Osteoblast (primary cell): ENCODE measurements around the gene ACBD4. TPM values are rescaled to one million over a fixed set of nuclear protein-coding genes. Genes with fewer than 3 reads are reported as not detected.

Experiments
- DNase-seq: peaks from one replicate; pipeline ENCODE4 v3.0.0; 2011; ENCODE audit warnings: low spot score, mixed read lengths; ENCODE audit not compliant: insufficient read length; ENCODE audit errors: missing footprints
- H2AFZ ChIP-seq: 2 replicates; pipeline ENCODE4 v1.6.0; 2011; ENCODE audit warnings: mild to moderate bottlenecking, low read length
- H3K27ac ChIP-seq: 2 replicates; pipeline ENCODE4 v1.5.1; 2011; ENCODE audit warnings: mild to moderate bottlenecking, low read depth, low read length, moderate library complexity
- H3K27me3 ChIP-seq: 2 replicates; pipeline ENCODE4 v1.6.0; 2012; ENCODE audit warnings: mild to moderate bottlenecking, control low read depth, inconsistent platforms, low read length, moderate library complexity; ENCODE audit not compliant: insufficient read depth
- H3K36me3 ChIP-seq: 2 replicates; pipeline ENCODE4 v1.5.1; 2011; ENCODE audit warnings: mild to moderate bottlenecking, low read length, control low read depth, moderate library complexity; ENCODE audit not compliant: insufficient read depth
- H3K4me1 ChIP-seq: 2 replicates; pipeline ENCODE4 v1.5.1; 2011; ENCODE audit warnings: mild to moderate bottlenecking, low read length, control low read depth, moderate library complexity; ENCODE audit not compliant: insufficient read depth
- H3K4me2 ChIP-seq: 2 replicates; pipeline ENCODE4 v1.6.0; 2011; ENCODE audit warnings: mild to moderate bottlenecking, low read length; ENCODE audit not compliant: insufficient read depth
- H3K4me3 ChIP-seq: fragments of 200-600 bp; sonication (generic); 3 replicates; pipeline ENCODE4 v1.5.1; 2012; ENCODE audit warnings: mild to moderate bottlenecking, low read length, inconsistent platforms; ENCODE audit not compliant: insufficient read depth
- H3K79me2 ChIP-seq: 2 replicates; pipeline ENCODE4 v1.6.0; 2012; ENCODE audit warnings: mild to moderate bottlenecking, low read length, control low read depth, inconsistent platforms; ENCODE audit not compliant: insufficient read depth
- H3K9me3 ChIP-seq: 2 replicates; pipeline ENCODE4 v1.5.1; 2011; ENCODE audit warnings: low read depth, low read length, control low read depth
- H4K20me1 ChIP-seq: 2 replicates; pipeline ENCODE4 v1.6.0; 2012; ENCODE audit warnings: mild to moderate bottlenecking, low read length, control low read depth; ENCODE audit not compliant: insufficient read depth
- total RNA-seq: library from RNA; depleted of rRNA; stranded (reverse); fragments of >200 nt; gene quantifications from 2 replicates; pipeline ENCODE4 v1.2.3, GENCODE V29; 2012
- TF ChIP-seq, protein P1 (sequence below): IDR thresholded peaks from 2 replicates; pipeline ENCODE4 v1.5.1; 2011; ENCODE audit warnings: mild to moderate bottlenecking, low read depth, low read length, moderate library complexity; ENCODE audit errors: extremely low read depth

Gene ACBD4
- total RNA-seq, 1 donor = 4.7 TPM

GRCh38 chr17:45087978-45088377 is 47.5 kb upstream of the ACBD4 start:
- no peaks in the 10 kb centered on the region for H3K9me3 ChIP-seq
- no peaks in the 10 kb centered on the region for H3K27me3 ChIP-seq
- TF ChIP-seq, protein P1, sequence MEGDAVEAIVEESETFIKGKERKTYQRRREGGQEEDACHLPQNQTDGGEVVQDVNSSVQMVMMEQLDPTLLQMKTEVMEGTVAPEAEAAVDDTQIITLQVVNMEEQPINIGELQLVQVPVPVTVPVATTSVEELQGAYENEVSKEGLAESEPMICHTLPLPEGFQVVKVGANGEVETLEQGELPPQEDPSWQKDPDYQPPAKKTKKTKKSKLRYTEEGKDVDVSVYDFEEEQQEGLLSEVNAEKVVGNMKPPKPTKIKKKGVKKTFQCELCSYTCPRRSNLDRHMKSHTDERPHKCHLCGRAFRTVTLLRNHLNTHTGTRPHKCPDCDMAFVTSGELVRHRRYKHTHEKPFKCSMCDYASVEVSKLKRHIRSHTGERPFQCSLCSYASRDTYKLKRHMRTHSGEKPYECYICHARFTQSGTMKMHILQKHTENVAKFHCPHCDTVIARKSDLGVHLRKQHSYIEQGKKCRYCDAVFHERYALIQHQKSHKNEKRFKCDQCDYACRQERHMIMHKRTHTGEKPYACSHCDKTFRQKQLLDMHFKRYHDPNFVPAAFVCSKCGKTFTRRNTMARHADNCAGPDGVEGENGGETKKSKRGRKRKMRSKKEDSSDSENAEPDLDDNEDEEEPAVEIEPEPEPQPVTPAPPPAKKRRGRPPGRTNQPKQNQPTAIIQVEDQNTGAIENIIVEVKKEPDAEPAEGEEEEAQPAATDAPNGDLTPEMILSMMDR = no peak
- H3K4me1 ChIP-seq = peaks cover 38% of the 10 kb centered on the region
- H3K4me2 ChIP-seq = peak overlapping the region; percentile 30
- no peak overlapping the region for H3K4me3 ChIP-seq
- H3K79me2 ChIP-seq = peaks cover 24% of the 10 kb centered on the region
- H2AFZ ChIP-seq = no peak overlapping the region
- peak; percentile 51 for DNase-seq
- no peaks in the 10 kb centered on the region for H4K20me1 ChIP-seq
- H3K36me3 ChIP-seq = peaks cover 77% of the 10 kb centered on the region
- H3K27ac ChIP-seq = peak overlapping the region; percentile 18

DNA sequence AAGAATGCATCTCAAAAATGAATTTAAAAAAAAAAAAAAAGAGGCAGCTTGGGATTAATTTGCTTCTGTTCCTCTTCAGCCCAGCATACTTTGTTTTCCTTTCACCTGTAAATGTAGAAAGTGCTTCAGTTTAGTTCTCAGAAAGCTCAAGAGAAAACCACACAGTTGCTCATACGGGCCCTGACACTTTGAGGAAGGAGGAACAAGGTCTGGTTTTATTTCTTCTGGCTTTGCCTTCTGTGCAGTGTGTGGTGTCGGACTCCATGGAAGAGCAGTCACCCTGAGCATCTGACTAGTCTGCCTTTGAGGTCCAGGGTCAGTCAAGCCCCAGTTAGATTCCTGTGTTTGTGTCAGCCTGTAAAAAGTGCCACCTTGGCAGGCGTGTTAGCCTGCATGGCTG is 46.7 kb upstream of the ACBD4 start:
- DNase-seq = no peak
- Histone ChIP-seq H3K4me1 (peaks cover 46% of the 10 kb centered on the region), H3K79me2 (peaks cover 21% of the 10 kb centered on the region)

GRCh38 chr17:45090711-45091110 is 44.8 kb upstream of the ACBD4 start:
- H3K27ac ChIP-seq = no peak overlapping the region
- H3K36me3 ChIP-seq = peaks cover 67% of the 10 kb centered on the region
- H2AFZ ChIP-seq = no peak overlapping the region
- H3K79me2 ChIP-seq = peaks cover 18% of the 10 kb centered on the region
- no peaks in the 10 kb centered on the region for H3K27me3 ChIP-seq
- H3K4me2 ChIP-seq = no peak overlapping the region
- TF ChIP-seq, protein P1 = no peak
- H4K20me1 ChIP-seq = no peaks in the 10 kb centered on the region
- no peak overlapping the region for H3K4me3 ChIP-seq
- no peaks in the 10 kb centered on the region for H3K9me3 ChIP-seq
- DNase-seq = no peak
- H3K4me1 ChIP-seq = peaks cover 49% of the 10 kb centered on the region

More for the DNA sequence above, 46.7 kb upstream of the ACBD4 start:
- H4K20me1 ChIP-seq = no peaks in the 10 kb centered on the region
- no peak overlapping the region for H3K4me2 ChIP-seq
- no peaks in the 10 kb centered on the region for H3K9me3 ChIP-seq
- no peak overlapping the region for H3K27ac ChIP-seq
- TF ChIP-seq, protein P1 = no peak
- H2AFZ ChIP-seq = no peak overlapping the region
- no peak overlapping the region for H3K4me3 ChIP-seq
- H3K36me3 ChIP-seq = peaks cover 75% of the 10 kb centered on the region
- H3K27me3 ChIP-seq = no peaks in the 10 kb centered on the region

GRCh38 chr17:45091778-45092425 is 43.6 kb upstream of the ACBD4 start:
- H3K79me2 ChIP-seq = peaks cover 18% of the 10 kb centered on the region
- peak overlapping the region; percentile 9 for H3K4me2 ChIP-seq
- H3K4me1 ChIP-seq = peaks cover 49% of the 10 kb centered on the region
- no peaks in the 10 kb centered on the region for H4K20me1 ChIP-seq
- no peaks in the 10 kb centered on the region for H3K27me3 ChIP-seq
- H3K36me3 ChIP-seq = peaks cover 70% of the 10 kb centered on the region
- H3K4me3 ChIP-seq = no peak overlapping the region
- no peak overlapping the region for H2AFZ ChIP-seq
- peak overlapping the region; percentile 96 for H3K27ac ChIP-seq
- TF ChIP-seq, protein P1 = no peak
- peak; percentile 42 for DNase-seq
- H3K9me3 ChIP-seq = no peaks in the 10 kb centered on the region
